SKM-1 (cell line): ENCODE measurements around the gene AGBL4.

ENCODE experiments used
- DNase-seq: peaks from one replicate; lab custom pipeline; 2025; ENCODE audit not compliant: unreplicated experiment; lab: John Stamatoyannopoulos, UW

Gene AGBL4

DNA sequence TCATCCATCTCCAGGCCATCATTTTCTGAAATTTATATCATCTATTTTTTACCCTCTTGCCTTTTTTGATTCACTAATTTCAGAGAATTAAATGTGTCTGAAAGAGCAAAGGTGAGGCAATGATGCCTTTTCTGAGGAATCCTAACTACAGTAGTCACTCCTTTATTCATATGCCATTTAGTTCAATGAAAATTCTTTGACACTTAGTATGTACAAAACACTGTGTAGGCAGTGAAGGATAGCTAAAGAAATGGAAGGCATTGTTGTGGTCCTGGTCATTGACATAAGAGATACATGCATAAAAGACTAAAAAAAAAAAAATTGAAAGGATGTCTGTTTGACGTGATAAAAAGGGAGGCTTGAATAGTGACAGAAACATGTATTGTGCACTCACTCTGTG, 1075.2 kb downstream of the AGBL4 start:
- no peak for DNase-seq

DNA sequence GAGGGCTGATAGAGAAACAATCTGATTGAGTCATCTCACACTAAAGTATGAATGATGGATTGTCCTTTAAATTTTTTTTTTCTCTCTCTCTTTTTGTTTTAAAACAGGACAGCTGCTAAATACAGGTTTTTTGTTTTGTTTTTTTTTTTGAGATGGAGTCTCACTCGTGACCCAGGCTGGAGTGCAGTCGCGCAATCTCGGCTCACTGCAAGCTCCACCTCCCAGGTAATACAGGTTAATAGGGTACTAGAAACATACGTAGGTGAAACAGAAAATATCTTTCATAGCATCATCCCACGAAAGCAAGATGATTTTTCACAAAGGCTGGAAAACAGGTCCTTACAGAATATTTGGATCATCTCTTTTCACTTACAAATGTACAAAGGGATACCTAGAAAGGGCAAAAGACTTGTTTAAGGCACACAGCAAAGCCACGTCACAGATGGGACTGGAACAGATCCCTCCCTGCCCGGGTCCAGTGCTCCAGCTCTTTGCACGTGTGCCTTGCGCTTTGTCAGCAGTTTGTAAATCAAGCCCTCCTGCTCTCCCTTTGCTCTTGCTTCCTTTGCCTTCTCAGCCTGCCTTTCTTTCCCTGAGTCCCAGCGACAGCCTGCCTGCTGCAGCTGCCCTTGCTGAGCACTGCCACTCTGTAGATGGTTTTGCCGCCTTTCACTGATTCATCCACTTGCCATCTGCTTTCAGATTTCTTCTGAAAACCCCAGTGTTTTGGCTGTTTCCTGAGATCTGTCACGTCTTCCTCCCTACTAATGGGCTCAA, 1075.8 kb downstream of the AGBL4 start:
- DNase-seq = no peak

DNA sequence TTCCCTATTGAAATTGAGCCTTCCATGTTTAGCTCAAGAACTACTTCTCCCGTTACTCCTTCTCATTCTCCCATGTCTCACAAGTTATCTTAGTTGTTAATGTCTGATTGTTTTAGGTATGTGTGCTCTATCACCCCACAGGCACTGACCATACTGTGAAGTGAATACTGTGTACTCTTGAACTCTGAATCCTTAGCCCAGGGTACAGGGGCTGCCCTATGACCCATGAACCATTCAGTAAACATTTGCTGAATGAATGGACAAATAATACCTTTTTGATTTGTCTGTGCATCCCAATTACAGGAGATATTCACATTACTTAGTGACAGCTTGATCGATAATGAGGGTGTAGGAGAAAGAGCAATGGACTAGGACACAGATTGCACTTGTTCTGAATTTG, 1077.7 kb downstream of the AGBL4 start:
- DNase-seq = no peak

DNA sequence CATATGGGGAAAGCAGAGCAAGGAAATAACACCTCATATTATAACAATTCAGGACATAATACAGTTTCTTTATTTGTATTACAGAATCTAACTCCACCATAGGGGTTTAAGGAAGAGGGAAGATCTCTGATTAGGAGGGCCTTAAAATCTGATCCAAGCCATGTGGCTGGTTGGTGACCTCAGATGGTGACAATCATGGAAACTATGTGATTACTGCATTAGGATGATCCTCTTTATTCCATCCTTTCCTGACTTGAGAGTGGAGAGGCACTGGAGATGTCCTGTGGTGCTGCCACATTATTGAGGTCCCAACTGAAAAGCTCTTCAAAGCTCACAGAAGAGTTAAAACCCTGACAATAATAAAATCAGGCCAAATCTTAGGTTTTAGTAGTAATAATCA, 1078.9 kb downstream of the AGBL4 start:
- no peak for DNase-seq

DNA sequence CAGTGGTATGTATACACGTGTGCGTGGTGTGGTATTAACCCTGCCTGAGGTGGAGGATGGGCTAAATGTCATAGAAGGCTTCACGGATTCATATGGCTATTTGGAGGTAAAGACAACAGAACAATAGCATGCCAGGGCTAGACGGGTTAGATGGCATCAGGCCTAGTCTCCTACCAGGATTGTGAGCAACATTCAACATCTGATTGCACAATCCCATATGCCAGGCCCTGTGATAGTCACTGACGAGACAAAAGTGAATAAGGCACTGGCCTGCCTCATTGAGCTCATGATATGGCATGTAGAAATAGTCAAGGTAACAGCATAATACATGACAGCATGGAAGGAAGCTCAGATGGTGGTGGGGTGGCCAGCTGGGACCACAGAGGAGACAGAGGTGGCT, 1079.9 kb downstream of the AGBL4 start:
- no peak for DNase-seq

DNA sequence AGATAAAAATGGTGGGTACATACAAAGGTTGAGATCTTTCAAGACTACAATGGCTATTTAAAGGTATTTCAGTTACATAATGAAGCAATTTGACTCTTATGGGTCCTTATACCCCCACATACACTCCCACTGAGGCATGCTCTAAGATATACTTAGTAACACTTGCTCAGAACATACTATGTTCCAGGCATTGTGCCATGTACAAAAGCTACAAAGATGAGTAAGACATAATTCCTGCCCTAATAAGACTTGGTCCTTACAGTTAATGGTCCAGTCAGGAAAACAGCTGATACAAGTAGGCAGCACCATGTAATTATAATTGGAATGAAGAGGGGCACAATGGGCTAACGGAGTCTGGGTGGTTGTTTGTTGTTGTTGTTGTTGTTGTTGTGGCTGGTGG, 1080.4 kb downstream of the AGBL4 start:
- no peak for DNase-seq

DNA sequence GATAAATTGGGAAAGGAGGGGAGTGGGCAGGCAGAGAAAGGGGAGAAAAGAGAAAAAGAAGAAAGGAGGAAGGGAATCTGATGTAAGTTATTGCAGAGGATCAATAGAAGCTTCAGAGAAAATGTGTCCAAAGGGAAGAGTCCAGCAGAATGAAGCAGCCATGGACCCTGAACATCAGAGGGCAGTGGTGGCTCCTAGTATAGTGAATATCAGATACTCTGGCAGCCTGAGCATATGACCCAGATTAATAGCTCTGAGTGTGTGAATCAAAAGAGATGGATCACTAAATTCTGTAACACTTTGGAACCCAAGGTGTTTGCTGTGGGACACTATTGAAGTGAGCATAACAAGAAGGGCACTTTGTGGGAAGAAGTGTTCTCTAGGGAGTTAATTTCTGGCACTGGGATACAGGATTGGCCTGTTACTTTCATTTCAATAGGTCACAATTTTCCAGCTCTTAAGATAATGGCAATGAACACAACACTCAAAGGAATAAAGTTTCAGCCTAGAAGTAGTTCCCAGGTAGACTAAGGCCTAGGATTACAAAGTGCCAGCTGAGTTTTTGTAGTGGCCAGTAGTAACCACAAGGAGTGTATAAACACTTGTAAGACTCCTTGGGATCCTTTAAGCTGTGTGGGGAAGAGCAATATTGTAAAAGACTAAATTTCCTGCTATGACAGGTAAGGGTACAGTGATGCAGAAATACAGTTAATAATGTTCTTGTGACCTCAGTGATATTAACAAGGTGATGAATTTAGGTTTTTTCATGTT, 1082.6 kb downstream of the AGBL4 start:
- no peak for DNase-seq

DNA sequence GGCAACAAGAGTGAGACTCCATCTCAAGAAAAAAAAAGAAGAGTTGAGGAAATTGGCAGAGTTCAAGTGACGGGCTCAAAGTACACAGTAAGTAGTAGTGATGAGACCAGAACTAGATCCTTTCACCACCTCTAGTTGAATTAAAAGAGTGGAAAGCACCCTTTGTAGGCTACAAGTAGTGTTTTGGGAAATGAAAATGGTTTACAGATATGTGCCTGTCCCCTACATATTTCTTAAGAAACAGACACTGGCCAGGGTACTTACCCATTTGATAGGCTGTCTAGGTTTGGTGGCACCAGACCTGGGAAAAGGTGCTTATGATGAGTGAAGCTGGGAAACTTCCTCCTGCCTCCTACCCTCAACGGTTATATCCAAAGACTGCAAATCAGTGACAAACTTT, 1083.4 kb downstream of the AGBL4 start:
- DNase-seq = no peak

DNA sequence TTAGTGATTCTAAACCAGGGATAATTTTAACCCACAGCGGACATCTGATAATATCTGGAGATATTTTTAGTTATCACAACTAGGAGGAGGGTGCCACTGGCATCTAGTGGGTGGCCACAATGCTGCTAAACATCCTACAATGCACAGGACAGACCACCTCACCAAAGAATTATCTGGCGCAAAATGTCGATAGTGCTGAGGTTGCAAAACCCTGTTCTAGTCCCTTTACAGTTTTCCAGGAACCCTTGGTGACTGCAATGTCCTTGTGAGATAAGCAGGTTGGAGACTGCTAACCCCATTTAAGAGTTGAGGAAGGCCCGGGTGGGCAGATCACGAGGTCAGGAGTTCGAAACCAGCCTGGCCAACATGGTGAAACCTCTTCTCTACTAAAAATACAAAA, 1083.9 kb downstream of the AGBL4 start:
- DNase-seq = no peak

DNA sequence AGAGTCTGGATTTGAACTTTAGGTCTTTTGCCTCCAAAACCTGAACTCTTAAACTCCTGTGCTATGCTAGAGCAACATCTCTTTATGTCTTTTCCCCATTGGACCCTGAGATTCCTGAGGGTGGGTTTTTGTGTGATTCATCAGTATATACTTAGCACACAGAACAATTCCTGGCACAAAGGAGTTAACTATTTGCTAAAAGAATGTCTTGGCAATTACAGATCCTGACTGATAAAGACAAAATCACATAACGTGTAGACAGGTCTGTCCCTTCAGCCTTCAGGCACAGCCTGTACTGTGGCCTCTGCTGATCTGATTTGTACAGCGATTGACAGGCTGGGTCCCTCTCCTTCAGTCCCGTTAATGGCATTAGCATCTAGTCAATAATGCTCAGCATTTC, 1084.7 kb downstream of the AGBL4 start:
- DNase-seq = no peak

DNA sequence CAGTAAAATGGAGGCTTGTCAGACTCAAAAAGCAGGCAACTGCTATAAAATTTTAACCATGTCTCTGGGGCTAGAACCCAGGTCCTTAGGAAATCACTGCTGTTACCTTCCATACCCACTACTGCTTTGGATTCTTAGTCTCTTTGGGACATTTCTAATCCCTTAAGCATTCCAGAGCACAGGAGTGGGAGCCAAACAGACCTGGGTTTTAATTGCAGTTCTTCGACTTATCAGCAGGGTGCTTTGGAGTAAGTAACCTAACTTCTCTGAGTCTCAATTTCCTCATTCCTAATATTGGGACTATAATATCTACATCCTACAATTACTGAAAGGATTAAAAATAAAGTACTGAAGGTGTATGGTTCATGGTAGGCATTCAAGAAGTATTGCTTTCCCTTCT, 1086.0 kb downstream of the AGBL4 start:
- DNase-seq = no peak

DNA sequence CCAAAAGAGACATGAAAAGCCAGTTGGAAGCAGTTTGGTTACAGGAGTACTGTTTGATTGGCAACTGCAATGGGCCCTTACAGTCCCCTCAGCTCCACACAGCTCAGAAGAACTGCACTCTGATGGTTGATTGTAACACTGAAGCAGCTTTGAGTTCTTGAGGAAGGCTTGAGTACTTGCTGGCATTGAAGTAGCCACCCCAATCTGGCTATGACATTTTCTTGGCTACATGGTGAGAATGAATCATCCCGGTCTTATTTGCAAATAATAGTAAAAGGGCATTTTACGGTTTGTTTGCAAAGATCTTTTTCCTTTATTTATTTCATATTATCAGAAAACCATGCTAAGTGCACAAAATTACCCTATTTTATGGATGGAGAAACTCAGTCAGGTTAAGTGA, 1087.3 kb downstream of the AGBL4 start:
- no peak for DNase-seq

DNA sequence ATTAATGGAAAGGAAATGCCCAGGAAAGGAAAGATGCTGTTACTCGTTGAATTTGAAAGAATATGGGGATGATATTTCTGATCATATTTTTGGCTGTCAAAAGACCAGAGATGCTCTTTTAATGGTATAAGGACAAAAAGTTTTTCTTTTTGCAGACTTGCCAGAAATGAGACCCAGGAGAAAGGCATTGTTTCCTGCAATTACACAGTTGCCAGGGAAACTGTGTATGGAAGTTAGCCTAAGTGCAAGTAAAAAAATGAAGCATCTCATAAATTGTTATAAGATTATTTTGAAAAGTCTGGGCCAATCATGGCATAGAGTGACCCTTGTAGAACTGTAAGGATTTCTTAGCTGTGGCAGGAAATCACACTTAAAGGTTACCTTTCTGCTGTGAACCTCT, 1091.4 kb downstream of the AGBL4 start:
- no peak for DNase-seq

DNA sequence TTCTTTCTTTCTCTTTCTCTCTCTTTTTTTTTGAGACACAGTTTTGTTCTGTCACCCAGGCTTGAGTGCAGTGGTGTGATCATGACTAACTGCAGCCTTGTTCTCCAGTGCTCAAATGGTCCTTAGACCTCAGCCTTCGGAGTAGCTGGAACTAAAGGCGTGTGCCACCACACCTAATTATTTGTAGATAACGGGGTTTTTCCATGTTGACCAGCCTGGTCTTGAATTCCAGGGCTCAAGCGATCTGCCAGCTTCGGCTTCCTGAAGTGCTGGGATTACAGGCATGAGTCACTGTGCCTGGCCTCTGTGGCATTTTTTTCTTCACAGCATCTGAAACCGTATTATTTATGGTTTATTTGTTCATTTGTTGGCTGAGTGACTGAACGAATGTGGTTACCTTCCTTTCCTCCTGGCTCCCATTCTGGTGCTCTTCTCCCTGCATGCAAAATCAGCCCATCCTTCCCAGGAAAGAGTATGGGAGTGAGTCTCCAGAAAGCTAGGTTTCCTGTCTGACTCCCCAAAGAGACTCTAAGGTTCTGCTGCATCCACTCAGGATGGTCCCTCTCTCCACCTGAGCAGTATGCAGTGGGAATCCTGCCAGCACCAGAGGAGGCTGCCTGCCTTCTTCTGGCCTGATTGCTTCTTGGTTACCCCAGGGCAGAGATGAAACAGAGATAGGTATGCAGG, 1092.1 kb downstream of the AGBL4 start:
- no peak for DNase-seq

DNA sequence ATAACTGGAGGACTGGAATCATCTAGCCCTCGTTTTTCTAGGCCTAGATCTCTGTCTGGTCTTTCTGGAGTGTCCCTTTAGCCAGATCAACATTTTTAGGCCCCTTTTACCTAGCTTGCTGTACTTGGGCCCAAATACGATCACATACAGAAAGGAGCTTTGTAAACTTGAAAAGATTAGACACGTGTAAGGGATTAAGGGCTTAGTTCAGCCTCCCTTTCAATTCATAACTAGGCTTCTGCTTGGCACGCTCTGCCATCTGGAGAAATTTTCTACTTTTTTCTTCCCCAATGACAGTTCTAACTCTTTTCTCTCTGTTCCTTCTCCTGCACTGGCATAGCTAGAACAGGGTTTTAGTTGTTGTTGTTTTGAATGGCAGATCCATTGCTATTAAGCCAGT, 1093.7 kb downstream of the AGBL4 start:
- no peak for DNase-seq

DNA sequence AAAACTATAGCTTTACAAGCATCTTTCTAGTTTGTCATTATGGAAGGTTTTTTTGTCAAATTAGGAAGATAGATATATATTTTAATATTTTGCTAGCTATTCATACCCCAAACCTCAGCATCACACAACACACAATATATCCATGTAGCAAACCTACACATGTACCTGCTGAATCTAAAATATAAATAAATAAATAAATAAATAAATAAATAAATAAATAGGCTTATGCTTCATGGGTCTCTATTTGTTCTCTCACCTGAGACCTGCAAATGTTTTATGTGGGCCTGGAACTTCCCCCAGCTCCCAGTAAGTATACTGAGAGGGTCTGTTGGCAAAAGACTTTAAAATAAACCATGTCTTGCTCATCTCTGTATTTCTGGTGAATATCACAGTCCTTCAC, 1099.7 kb downstream of the AGBL4 start:
- DNase-seq = no peak

DNA sequence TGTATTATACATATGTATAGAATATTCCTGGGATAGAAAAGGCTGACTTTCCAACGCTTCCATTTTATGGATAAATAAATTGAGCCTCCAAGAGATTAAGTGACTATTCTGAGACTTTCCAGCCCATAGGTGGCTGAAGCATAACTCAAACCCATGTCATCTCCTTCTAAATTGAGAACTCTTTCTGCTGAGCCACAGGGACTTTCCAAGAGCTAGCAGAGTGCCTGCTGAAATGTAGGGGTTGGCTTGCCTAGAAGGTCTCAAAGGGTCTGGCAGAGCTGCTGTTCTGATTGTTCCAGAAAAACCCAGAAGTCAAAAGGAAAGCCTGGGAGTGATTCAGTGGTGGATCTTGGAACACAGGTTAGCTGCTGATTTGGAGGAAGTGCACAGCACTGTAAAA, 1100.6 kb downstream of the AGBL4 start:
- no peak for DNase-seq

DNA sequence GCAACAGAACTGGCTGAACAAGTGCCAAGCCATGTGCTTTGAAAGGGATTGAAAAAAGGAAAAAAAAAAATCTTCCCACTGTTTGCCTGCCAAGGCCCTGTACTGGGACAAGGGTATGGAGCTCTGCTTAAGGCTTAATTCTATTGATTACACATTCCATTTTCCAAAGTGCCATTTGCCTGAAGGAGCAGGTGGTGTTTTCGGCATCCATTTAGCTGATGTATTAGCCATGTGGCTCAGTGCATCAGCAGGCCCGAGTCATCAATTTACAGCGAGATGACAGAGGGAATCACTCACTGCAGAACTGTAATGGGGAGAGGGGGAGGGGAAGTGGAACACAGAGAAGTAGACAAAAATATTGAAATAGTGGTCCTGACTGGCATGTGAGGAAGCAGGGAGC, 1102.9 kb downstream of the AGBL4 start:
- DNase-seq = no peak

DNA sequence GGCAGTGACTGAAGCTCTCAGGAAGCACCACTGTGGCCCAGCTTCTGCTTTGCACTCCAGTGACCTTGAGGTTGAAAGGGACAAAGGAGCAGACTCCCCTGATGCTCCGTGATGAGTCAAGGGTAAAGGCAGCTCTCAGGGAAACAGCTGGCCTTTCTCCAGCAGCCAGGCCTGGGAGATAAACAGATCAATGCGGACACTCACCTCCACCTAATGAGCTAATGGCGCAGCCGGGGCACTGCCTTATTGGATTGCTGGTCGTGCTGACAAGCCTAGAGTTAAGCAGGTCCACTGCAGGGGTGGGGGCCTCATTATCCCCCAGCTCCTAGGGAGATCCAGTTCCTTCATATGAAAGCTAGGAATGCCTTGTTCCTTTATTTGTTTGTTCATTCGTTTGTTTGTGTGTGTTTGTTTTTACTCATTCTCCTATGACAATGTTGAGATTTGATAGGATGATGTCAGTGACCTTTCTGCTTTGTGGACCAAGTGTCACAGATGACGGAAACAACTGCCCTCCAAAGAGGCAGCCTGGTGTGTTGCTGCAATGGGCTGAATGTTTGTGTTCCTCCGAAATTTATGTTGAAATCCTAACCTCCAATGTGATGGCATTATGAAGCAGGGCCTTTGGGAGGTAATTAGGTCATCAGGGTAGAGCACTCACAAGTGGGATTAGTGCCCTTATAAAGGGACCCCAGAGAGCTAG, 1105.7 kb downstream of the AGBL4 start:
- DNase-seq = no peak

DNA sequence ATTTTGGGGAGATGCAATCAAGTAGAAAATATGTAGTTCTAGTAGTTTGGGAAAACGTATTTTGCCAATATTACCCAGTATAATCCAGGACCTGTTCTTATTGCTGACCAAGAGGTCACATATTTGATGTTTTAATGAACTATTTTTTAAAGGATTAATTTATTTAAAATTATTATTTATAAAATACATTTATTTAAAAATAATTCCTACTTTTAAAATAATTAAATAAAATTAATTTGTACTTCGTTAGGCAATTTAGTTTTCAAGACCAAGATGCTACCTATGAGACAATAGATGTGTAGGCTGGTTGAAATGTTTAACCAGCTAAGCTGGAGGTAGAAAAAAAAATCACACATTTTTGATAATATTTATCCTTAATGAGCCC, 1106.7 kb downstream of the AGBL4 start:
- no peak for DNase-seq
